Osteoblast (primary cell): ENCODE results near the gene NAA10. TPM values are rescaled to one million over a fixed set of nuclear protein-coding genes. Genes with fewer than 3 reads are reported as not detected.

Source experiments
- DNase-seq: peaks from one replicate; pipeline ENCODE4 v3.0.0; 2011; ENCODE audit warnings: low spot score, mixed read lengths; ENCODE audit not compliant: insufficient read length; ENCODE audit errors: missing footprints
- H2AFZ ChIP-seq: 2 replicates; pipeline ENCODE4 v1.6.0; 2011; ENCODE audit warnings: mild to moderate bottlenecking, low read length
- H3K27ac ChIP-seq: 2 replicates; pipeline ENCODE4 v1.5.1; 2011; ENCODE audit warnings: mild to moderate bottlenecking, low read depth, low read length, moderate library complexity
- H3K27me3 ChIP-seq: 2 replicates; pipeline ENCODE4 v1.6.0; 2012; ENCODE audit warnings: mild to moderate bottlenecking, control low read depth, inconsistent platforms, low read length, moderate library complexity; ENCODE audit not compliant: insufficient read depth
- H3K36me3 ChIP-seq: 2 replicates; pipeline ENCODE4 v1.5.1; 2011; ENCODE audit warnings: mild to moderate bottlenecking, low read length, control low read depth, moderate library complexity; ENCODE audit not compliant: insufficient read depth
- H3K4me1 ChIP-seq: 2 replicates; pipeline ENCODE4 v1.5.1; 2011; ENCODE audit warnings: mild to moderate bottlenecking, low read length, control low read depth, moderate library complexity; ENCODE audit not compliant: insufficient read depth
- H3K4me2 ChIP-seq: 2 replicates; pipeline ENCODE4 v1.6.0; 2011; ENCODE audit warnings: mild to moderate bottlenecking, low read length; ENCODE audit not compliant: insufficient read depth
- H3K4me3 ChIP-seq: fragments of 200-600 bp; sonication (generic); 3 replicates; pipeline ENCODE4 v1.5.1; 2012; ENCODE audit warnings: mild to moderate bottlenecking, low read length, inconsistent platforms; ENCODE audit not compliant: insufficient read depth
- H3K79me2 ChIP-seq: 2 replicates; pipeline ENCODE4 v1.6.0; 2012; ENCODE audit warnings: mild to moderate bottlenecking, low read length, control low read depth, inconsistent platforms; ENCODE audit not compliant: insufficient read depth
- H3K9me3 ChIP-seq: 2 replicates; pipeline ENCODE4 v1.5.1; 2011; ENCODE audit warnings: low read depth, low read length, control low read depth
- H4K20me1 ChIP-seq: 2 replicates; pipeline ENCODE4 v1.6.0; 2012; ENCODE audit warnings: mild to moderate bottlenecking, low read length, control low read depth; ENCODE audit not compliant: insufficient read depth
- total RNA-seq: library from RNA; depleted of rRNA; stranded (reverse); fragments of >200 nt; gene quantifications from 2 replicates; pipeline ENCODE4 v1.2.3, GENCODE V29; 2012
- TF ChIP-seq, protein P1 (sequence below): IDR thresholded peaks from 2 replicates; pipeline ENCODE4 v1.5.1; 2011; ENCODE audit warnings: mild to moderate bottlenecking, low read depth, low read length, moderate library complexity; ENCODE audit errors: extremely low read depth

Gene NAA10
- total RNA-seq, 1 donor = 43.4 TPM

DNA sequence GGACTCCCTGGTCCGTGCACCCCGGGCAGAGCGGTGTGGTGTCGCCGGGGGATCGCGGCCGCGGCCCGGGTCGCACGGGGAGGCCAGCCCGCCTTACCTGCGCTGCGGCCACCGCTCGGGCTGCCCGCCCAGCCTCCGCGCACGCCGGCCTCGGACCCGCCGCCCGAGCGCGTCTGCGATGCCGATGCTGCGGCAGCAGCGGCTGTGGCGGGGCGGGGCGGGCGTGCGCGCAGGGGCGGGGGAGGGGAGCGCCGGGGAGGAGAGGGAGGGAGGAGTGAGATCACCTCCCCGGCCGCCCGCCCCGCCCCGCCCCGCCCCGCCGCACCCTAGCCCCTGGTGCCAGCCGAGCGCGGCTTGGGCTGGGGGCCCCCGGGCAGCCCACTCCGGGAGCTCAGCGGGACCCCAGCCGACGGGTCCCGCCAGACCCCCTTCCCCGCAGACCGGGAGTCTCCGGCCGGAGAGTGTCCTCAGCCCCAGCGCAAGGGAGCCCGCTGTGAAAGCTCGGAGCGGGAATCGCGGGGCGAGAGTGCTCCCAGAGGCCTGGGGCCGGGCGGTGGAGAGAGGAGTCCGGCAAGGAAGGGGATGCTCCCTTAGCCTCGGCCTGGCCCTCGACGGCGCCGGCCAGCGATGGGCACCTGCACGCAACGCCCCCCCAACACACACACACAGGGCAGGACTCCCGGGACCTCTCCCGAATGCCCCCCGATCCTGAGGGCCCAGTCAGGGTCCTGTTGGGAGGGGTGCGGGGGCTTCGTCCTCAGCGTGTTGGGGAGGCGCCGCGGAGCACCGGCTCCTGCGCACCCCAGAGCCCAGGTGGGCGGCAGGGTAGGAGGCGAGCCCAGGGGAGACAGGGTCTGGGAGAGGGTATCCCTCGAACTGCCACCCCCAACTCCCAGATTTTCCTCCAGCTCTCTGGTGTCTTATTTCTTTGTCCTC lies 48.6 kb downstream of the NAA10 start, which contains the start of gene L1CAM:
Gene L1CAM (minus strand): TSS at position 206 of the 936 bp plus-strand sequence. CDS start 10,337 bp downstream, outside the sequence.
- H3K36me3 ChIP-seq = no peaks in the 10 kb centered on the region
- no peaks in the 10 kb centered on the region for H3K79me2 ChIP-seq
- no peak within 1 kb of the TSS for H3K4me3 ChIP-seq
- TF ChIP-seq, protein P1, sequence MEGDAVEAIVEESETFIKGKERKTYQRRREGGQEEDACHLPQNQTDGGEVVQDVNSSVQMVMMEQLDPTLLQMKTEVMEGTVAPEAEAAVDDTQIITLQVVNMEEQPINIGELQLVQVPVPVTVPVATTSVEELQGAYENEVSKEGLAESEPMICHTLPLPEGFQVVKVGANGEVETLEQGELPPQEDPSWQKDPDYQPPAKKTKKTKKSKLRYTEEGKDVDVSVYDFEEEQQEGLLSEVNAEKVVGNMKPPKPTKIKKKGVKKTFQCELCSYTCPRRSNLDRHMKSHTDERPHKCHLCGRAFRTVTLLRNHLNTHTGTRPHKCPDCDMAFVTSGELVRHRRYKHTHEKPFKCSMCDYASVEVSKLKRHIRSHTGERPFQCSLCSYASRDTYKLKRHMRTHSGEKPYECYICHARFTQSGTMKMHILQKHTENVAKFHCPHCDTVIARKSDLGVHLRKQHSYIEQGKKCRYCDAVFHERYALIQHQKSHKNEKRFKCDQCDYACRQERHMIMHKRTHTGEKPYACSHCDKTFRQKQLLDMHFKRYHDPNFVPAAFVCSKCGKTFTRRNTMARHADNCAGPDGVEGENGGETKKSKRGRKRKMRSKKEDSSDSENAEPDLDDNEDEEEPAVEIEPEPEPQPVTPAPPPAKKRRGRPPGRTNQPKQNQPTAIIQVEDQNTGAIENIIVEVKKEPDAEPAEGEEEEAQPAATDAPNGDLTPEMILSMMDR = no peak
- H3K4me2 ChIP-seq = no peak within 1 kb of the TSS
- no peak for DNase-seq
- no peaks in the 10 kb centered on the region for H3K4me1 ChIP-seq
- H3K9me3 ChIP-seq = no peaks in the 10 kb centered on the region
- H3K27me3 ChIP-seq = peaks cover 64% of the 10 kb centered on the region
- H3K27ac ChIP-seq = no peak within 1 kb of the TSS
- H4K20me1 ChIP-seq = no peaks in the 10 kb centered on the region
- no peak within 1 kb of the TSS for H2AFZ ChIP-seq

DNA sequence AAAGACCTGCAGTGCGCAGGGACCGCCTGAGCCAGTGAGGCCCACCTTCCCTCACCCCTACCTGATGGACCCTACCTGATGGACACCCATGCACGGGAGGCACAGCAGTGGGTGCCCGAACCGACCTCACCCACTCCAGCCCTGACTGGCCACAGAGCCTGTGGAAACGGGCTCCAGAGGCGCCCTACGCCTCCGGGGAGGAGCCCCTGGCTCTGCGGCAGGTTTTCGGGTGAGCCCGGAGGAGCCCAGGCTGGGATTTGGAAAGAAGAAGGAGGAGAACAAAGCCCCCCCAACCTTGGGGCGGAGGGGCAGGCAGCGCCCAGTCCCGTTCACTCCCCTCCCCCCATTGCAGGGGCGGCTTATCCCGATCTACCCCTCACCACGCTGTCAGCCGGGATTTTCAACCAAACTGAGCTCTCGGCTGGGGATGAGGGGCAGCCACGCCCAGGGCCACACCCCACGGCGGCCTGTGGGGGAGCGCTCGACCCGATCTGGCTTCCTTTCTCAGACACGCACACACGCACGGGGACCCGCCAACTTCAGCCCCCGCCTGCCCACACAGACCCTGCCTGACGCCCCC lies 49.5 kb downstream of the NAA10 start:
- Histone ChIP-seq H3K4me3 (no peak overlapping the region), H3K79me2 (no peaks in the 10 kb centered on the region), H2AFZ (no peak overlapping the region), H3K9me3 (no peaks in the 10 kb centered on the region), H3K36me3 (no peaks in the 10 kb centered on the region), H3K4me1 (no peaks in the 10 kb centered on the region), H3K27ac (no peak overlapping the region), H3K27me3 (peaks cover 67% of the 10 kb centered on the region), H3K4me2 (no peak overlapping the region), H4K20me1 (no peaks in the 10 kb centered on the region)
- no peak for DNase-seq
- TF ChIP-seq, protein P1 = no peak

DNA sequence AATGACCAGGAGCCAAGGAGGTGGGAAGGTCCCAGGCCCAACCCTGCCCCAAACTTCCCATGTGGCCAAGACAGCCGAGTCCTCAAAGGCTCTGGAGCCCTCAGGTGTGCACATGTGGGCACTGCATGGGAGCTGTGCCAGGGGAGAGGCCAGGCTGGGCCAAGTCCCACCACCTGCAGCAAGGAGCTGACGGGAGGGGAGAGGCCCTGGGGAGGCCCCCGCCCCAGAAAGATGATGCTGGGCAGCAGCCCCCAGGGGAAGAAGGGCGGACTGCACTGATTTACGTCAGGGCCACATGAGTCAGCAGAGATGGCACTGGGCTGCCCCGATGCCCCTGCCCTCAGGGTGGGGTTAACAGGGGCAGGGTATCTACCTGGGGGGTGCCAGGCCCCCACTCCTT lies 50.2 kb downstream of the NAA10 start:
- TF ChIP-seq, protein P1 = no peak
- Histone ChIP-seq H3K4me1 (no peaks in the 10 kb centered on the region), H3K4me3 (no peak overlapping the region), H3K27ac (no peak overlapping the region), H3K36me3 (no peaks in the 10 kb centered on the region), H3K27me3 (peaks cover 73% of the 10 kb centered on the region), H4K20me1 (no peaks in the 10 kb centered on the region), H3K4me2 (no peak overlapping the region), H3K79me2 (no peaks in the 10 kb centered on the region), H2AFZ (no peak overlapping the region), H3K9me3 (no peaks in the 10 kb centered on the region)
- no peak for DNase-seq

DNA sequence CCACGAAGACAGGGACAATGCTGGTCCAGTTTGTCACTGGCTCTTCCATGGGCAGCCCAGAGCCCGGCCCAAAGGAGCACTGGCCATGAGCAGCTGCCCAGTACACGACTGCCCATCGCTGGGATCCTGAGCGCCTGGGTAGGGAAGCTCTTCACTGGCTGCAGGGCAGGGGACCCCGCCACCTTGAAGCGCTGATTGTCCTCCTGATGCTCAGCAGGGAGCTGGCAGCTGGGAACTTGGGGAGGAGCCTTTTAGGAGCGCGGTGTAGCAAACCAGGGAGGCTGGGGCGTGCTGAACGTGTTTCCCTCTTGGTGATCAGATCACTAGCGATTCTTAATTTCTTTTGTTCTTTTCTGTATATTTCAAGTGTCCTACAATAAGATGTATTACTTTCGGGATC lies 50.7 kb downstream of the NAA10 start:
- DNase-seq = no peak
- Histone ChIP-seq H3K9me3 (no peaks in the 10 kb centered on the region), H3K4me3 (no peak overlapping the region), H3K4me2 (no peak overlapping the region), H3K79me2 (no peaks in the 10 kb centered on the region), H3K36me3 (no peaks in the 10 kb centered on the region), H4K20me1 (no peaks in the 10 kb centered on the region), H3K27ac (no peak overlapping the region), H2AFZ (no peak overlapping the region), H3K4me1 (no peaks in the 10 kb centered on the region), H3K27me3 (peaks cover 75% of the 10 kb centered on the region)
- TF ChIP-seq, protein P1 = no peak
